Measurements from ENCODE around the gene TAOK1.
"Not testable (repeated sequence)": the region's sequence is repeated elsewhere in the genome, so short reads cannot be mapped to it uniquely, and the experiment has no call there.

The TAOK1 gene

GRCh38 chr17:29449865-29450671 is 59.9 kb downstream of the TAOK1 start:
- DNase-seq = no peak

DNA sequence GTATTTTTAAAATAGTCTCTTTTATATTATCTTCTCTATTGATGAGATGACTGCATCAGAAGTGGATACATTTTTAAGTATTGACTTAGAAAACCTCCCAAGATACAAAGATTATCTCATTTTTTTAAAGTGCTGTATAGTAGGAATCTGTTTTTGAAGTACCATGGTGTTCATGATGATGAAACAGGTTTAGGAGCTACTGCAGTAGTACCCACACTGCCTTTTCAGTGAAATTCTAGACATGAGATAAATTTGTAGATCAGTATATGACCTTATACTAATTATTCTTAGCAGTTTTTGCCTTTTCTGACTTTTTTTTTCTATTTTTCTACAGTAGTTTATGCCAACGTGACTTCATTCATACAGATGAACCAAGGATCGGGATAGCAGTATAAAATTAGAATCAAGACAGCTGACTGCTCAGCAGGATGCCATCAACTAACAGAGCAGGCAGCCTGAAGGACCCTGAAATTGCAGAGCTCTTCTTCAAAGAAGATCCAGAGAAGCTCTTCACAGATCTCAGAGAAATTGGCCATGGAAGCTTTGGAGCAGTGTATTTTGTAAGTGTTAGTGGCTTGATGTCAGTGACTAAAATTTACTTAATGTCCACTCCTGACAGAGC is 61.1 kb downstream of the TAOK1 start:
- no peak for DNase-seq

GRCh38 chr17:29458066-29458465 is 67.9 kb downstream of the TAOK1 start:
- DNase-seq = no peak

GRCh38 chr17:29461483-29462206 is 71.5 kb downstream of the TAOK1 start:
- DNase-seq = no peak

GRCh38 chr17:29469276-29469675 is 79.1 kb downstream of the TAOK1 start:
- no peak for DNase-seq

GRCh38 chr17:29473437-29473836 is 83.3 kb downstream of the TAOK1 start:
- DNase-seq = not testable (repeated sequence)

DNA sequence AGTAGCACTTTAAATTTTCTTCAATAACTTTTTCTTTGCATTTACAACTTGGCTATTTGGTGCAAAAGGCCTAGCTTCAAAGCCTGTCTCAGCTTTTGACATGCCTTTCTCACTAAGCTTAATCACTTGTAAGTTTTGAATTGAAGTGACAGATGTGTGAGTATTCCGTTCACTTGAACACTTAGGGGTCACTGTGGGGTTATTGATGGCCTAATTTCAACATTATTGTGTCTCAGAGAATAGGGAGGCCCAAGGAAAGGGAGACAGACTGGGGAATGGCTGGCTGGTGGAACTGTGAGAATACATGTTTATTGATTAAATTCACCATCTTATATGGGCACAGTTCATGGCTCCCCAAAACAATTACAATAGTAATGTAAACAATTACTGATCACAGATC is 84.1 kb downstream of the TAOK1 start:
- no peak for DNase-seq

GRCh38 chr17:29475891-29476290 is 85.7 kb downstream of the TAOK1 start:
- DNase-seq = no peak

GRCh38 chr17:29480249-29480928 is 90.2 kb downstream of the TAOK1 start:
- not testable (repeated sequence) for DNase-seq

DNA sequence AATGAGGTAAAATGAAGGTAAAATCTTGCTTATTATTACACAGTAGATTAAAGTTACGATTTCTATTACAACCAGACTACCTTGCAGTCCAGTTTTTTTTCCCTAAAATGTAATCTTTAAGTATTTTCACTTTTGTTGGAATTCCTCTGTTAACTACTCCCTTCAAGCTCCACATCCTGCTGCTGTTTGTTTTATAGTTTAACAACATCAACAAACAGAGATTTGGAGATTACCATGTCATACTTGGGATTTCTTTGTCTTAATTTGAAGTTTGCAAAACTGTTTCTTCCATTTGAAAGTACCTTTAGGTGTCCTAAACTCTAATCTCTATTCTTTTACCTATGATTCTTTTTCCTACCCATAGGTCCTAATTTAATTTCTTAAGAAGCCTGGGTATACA is 93.3 kb downstream of the TAOK1 start:
- no peak for DNase-seq

GRCh38 chr17:29495011-29495410 is 104.8 kb downstream of the TAOK1 start:
- no peak for DNase-seq

DNA sequence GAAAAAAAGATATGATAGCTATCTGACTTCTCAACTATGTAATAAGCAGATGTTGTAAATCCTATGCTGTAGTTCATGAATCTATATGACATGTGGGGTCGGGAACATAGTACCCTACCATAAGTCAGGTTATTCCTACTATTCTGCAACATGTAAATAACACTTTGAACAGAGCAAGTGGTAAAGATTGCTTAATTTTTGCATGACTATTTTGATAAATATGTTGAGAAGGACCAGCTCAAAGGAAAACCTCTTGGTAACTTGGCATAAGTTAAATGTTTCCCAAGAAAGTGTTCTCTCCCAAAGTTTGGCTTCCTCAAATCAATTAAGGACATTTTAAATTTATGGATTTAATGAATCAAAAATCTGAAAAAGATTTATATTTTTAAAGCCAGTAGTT is 114.5 kb downstream of the TAOK1 start:
- DNase-seq = no peak

DNA sequence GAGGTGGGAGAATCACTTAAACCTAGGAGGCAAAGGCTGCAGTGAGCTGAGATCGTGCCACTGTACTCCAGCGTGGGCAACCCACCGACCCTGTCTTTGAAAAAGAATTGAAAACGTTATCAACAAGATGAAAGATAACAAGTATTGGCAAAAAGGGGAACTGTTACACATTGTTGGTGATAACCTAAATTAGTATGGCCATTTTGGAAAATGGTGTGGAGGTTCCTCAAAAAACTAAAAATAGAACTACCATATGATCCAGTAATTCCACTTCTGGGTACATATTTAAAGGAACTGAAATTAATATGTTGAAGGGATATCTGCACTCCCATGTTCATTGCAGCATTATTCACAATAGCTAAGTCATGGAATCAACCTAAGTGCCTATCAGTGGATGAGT is 115.7 kb downstream of the TAOK1 start:
- DNase-seq = no peak

- DNase-seq = no peak
Observed at GRCh38 chr17:29510953-29511352, 120.8 kb downstream of the TAOK1 start.

DNA sequence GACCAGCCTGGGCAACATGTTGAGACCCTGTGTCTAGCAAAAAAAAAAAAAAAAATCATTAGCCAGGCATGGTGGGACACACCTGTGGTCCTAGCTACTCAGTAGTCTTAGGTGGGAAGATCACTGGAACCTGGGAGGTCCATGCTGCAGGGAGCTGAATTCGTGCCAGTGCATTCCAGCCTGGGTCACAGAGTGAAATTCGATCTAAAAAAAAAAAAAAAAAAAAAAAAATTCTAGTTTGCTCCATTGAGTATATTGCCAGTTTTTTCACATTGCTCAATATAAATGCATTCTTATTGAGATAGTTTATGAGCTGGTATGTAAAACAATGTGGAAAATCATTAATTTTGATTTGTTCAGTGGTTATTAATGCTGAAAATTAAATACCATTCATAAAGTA is 124.6 kb downstream of the TAOK1 start:
- DNase-seq = no peak

- DNase-seq = no peak
Observed at GRCh38 chr17:29518359-29518758, 128.2 kb downstream of the TAOK1 start.

DNA sequence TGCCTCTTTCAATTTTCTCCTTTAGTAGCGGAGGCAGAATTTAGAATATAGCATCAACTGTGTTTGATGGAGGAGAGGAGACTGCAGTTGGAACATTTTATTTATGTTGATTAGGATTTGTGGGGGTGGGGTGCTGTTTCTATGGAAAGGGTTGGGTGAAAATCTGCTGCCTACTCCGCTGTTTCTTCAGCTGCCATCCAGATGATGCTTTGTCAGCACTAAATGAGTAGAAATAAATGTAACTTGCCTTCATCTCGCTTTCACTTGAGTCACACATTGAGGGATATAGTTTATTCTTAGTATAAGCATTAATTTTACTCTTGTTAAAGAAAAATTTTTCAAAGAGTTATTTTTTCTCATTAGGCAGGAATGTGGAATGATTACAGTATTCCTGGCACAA is 134.5 kb downstream of the TAOK1 start:
- DNase-seq = no peak

DNA sequence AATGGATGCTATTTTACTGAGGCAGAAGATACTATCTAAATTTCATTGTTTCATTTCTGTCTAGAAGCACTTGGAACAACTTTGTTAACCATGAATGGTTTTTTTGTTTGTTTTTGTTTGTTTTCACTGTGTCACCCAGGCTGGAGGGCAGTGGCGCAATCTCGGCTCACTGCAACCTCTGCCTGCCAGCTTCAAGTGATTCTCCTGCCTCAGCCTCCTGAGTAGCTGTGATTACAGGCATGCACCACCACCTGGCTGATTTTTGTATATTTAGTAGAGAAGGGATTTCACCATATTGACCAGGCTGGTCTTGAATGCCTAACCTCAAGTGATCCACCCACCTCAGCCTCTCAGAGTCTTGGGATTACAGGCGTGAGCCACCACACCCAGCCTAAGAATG is 136.2 kb downstream of the TAOK1 start:
- DNase-seq = no peak

GRCh38 chr17:29533976-29534375 is 143.8 kb downstream of the TAOK1 start:
- DNase-seq = no peak

GRCh38 chr17:29544066-29544465 is 153.9 kb downstream of the TAOK1 start:
- no peak for DNase-seq

DNA sequence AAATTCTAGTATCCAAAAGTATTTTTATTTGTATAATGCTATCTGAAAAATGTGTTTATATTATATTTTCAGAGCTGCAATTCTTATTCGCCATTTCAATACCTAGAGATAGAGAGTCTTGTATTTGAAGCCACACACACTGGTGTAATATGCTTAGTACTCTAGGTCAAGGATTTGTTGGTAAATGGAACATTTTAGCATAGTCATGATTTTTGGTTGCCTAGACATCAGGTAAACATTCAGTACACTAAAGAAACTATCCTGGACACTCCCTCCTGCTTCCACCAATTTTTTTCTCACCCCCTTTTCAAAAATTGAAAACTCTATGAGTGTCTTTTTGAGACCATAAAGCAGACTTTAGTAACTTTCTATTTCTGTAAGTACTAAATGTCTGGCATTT is 155.9 kb downstream of the TAOK1 start:
- no peak for DNase-seq

- no peak for DNase-seq
Observed at GRCh38 chr17:29546830-29547229, 156.7 kb downstream of the TAOK1 start.

DNA sequence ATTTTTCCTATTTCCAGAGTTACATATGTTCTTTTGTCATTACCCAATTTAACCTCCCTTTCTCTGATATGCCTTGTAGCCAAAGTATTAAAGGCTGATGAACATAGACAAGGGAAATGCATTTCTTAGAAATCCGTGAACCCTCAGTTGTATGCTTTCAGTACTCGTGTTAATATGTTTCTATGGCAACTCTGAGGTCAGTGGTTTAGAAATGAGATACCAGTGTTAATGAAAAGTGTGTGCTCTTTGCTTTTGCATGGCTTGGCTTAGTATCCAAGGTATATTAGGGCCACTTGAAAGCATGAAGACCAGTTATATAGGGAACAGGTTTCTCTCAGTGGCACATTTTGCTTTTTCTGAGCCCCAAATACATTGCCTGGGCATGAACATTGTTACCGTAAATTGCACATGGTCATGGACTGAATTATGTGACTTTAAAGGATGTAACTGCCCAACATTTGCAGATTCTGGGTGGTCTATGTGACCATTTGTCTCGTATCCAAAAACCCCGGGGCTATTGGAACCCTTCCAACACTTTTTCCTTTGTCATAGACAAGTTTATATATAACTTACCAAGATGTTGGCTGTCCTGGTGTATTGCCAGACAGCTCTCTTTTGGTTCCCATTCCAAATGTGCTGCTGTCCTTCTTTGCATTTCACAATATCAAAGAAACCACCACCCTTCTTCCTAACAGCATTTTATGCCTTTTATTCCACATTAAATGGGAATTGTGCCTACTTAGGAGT is 159.2 kb downstream of the TAOK1 start:
- DNase-seq = no peak

All from SHP77 treated with DMSO at 0.1 percent for 48 hours (cell line).